Adrenal gland (tissue), 5 donors: ENCODE measurements around the gene SCUBE3.

Experiments
- POLR2A ChIP-seq, 2 donors: fragments of 450-650 bp; IDR thresholded peaks; one replicate each; pipeline ENCODE4 v1.6.1; 2017; ENCODE audit warnings: antibody characterized with exemption in 2 of 2, mild to moderate bottlenecking in 2 of 2, moderate library complexity in 1 of 2
- TF ChIP-seq, protein P1 (sequence below), 6 experiments: fragments of 450-650 bp in 4 of 6; fragments of 200-600 bp in 2 of 6; sonication (generic) in 1 of 6; IDR thresholded peaks; 1 replicate in 5 of 6; 2 replicates in 1 of 6; pipeline versions ENCODE4 v1.5.1 to v1.8.0; 2016 to 2021; ENCODE audit warnings: antibody characterized with exemption in 6 of 6, mild to moderate bottlenecking in 2 of 6, moderate library complexity in 1 of 6
- donor health status: DM: no; HTN: no; CAD: no.

DNA sequence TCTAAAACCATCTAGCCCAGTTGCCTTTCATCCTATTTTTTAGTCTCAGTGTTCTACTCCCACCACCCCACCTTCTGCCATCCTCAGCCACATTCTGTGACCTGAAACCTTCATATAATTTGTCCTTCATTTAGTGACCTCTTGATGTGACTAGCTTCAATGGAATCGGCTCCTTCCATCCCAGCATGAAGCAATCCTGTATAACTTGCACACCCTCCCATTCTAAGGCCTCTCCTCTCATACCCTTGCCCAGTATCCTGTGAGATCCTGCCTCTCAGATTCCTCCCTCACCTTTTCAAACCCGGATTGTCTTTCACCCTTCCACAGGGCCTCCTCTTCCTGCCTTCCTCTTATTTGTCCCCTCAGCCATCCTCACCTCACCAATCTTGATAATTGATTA, 48.8 kb downstream of the SCUBE3 start:
- no peak for TF ChIP-seq POLR2A (IDR thresholded peaks at IDR 0.05)
- TF ChIP-seq, protein P1, sequence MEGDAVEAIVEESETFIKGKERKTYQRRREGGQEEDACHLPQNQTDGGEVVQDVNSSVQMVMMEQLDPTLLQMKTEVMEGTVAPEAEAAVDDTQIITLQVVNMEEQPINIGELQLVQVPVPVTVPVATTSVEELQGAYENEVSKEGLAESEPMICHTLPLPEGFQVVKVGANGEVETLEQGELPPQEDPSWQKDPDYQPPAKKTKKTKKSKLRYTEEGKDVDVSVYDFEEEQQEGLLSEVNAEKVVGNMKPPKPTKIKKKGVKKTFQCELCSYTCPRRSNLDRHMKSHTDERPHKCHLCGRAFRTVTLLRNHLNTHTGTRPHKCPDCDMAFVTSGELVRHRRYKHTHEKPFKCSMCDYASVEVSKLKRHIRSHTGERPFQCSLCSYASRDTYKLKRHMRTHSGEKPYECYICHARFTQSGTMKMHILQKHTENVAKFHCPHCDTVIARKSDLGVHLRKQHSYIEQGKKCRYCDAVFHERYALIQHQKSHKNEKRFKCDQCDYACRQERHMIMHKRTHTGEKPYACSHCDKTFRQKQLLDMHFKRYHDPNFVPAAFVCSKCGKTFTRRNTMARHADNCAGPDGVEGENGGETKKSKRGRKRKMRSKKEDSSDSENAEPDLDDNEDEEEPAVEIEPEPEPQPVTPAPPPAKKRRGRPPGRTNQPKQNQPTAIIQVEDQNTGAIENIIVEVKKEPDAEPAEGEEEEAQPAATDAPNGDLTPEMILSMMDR (IDR thresholded peaks at IDR 0.05) = no peak
